CD4-positive, alpha-beta T cell treated with Interleukin-10 for 1 hour (primary cell): ENCODE results near the gene DHRS7B.
"Not testable (repeated sequence)": the region's sequence is repeated elsewhere in the genome, so short reads cannot be mapped to it uniquely, and the experiment has no call there.

Experiments used
- DNase-seq: peaks from one replicate; pipeline ENCODE4 v3.0.0-alpha.2; 2020

DHRS7B gene

GRCh38 chr17:21184570-21184969 is 57.8 kb downstream of the DHRS7B start:
- DNase-seq, result no peak

- DNase-seq, result no peak
These were observed 58.3 kb downstream of the DHRS7B start for GRCh38 chr17:21185061-21185460.

- DNase-seq, result no peak
These were observed 59.8 kb downstream of the DHRS7B start for GRCh38 chr17:21186399-21187187.

- no peak for DNase-seq
These were observed 62.6 kb downstream of the DHRS7B start for GRCh38 chr17:21189361-21189760.

GRCh38 chr17:21190078-21190477 is 63.3 kb downstream of the DHRS7B start:
- no peak for DNase-seq

GRCh38 chr17:21191698-21192097 is 64.9 kb downstream of the DHRS7B start:
- no peak for DNase-seq

- not testable (repeated sequence) for DNase-seq
These were observed 65.7 kb downstream of the DHRS7B start for GRCh38 chr17:21192414-21192813.

- DNase-seq, result no peak
These were observed 66.3 kb downstream of the DHRS7B start for GRCh38 chr17:21193031-21193430.

GRCh38 chr17:21194226-21194625 is 67.5 kb downstream of the DHRS7B start:
- DNase-seq, result no peak

- DNase-seq, result no peak
These were observed 67.9 kb downstream of the DHRS7B start for GRCh38 chr17:21194703-21195102.

GRCh38 chr17:21196126-21196525 is 69.4 kb downstream of the DHRS7B start:
- no peak for DNase-seq

GRCh38 chr17:21198411-21198810 is 71.6 kb downstream of the DHRS7B start:
- DNase-seq, result no peak

- no peak for DNase-seq
These were observed 72.5 kb downstream of the DHRS7B start for GRCh38 chr17:21199311-21199710.

GRCh38 chr17:21199856-21200255 is 73.1 kb downstream of the DHRS7B start:
- DNase-seq, result no peak

GRCh38 chr17:21200590-21201297 is 74.0 kb downstream of the DHRS7B start:
- DNase-seq, result no peak

- DNase-seq, result no peak
These were observed 74.5 kb downstream of the DHRS7B start for GRCh38 chr17:21201298-21201595.

GRCh38 chr17:21201874-21202273 is 75.1 kb downstream of the DHRS7B start:
- DNase-seq, result no peak

- DNase-seq, result no peak
These were observed 75.7 kb downstream of the DHRS7B start for GRCh38 chr17:21202512-21202911.

- no peak for DNase-seq
These were observed 78.2 kb downstream of the DHRS7B start for GRCh38 chr17:21204935-21205334.

GRCh38 chr17:21208352-21208751 is 81.6 kb downstream of the DHRS7B start:
- DNase-seq, result no peak

GRCh38 chr17:21209511-21210175 is 82.9 kb downstream of the DHRS7B start:
- no peak for DNase-seq

GRCh38 chr17:21210411-21211076 is 83.8 kb downstream of the DHRS7B start:
- no peak for DNase-seq

- no peak for DNase-seq
These were observed 85.2 kb downstream of the DHRS7B start for GRCh38 chr17:21211825-21212479.
